Measurements from ENCODE around the gene MRPL44. TPM values are rescaled to one million over a fixed set of nuclear protein-coding genes. Genes with fewer than 3 reads are reported as not detected.

Gene MRPL44
- polyA plus RNA-seq, 1 experiment: 24.3 TPM

DNA sequence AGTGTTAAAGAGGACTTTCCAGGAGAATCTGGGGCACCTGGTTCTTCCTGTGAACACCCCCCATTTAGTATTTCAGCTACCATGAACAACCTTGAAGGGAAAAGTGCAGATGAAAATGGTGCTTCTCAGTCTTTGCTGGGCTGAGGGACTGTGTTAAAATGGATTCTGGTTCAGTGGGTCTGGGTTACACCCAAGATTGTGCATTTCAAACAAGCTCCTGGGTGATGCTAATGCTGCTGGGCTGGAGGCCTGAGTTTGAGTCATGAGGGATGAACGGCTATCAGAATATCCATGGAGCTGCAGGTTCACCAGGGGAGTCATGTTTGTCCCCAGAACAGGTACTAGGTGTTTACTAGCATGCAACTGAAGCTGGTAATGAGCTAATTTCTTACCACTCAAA is 24.0 kb downstream of the MRPL44 start:
- TF ChIP-seq, protein P1, sequence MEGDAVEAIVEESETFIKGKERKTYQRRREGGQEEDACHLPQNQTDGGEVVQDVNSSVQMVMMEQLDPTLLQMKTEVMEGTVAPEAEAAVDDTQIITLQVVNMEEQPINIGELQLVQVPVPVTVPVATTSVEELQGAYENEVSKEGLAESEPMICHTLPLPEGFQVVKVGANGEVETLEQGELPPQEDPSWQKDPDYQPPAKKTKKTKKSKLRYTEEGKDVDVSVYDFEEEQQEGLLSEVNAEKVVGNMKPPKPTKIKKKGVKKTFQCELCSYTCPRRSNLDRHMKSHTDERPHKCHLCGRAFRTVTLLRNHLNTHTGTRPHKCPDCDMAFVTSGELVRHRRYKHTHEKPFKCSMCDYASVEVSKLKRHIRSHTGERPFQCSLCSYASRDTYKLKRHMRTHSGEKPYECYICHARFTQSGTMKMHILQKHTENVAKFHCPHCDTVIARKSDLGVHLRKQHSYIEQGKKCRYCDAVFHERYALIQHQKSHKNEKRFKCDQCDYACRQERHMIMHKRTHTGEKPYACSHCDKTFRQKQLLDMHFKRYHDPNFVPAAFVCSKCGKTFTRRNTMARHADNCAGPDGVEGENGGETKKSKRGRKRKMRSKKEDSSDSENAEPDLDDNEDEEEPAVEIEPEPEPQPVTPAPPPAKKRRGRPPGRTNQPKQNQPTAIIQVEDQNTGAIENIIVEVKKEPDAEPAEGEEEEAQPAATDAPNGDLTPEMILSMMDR (IDR thresholded peaks at IDR 0.05; ENCODE audit: low read depth, low read length): no peak
- POLR2A ChIA-PET: no interaction called here
- CTCF ChIA-PET: interaction anchor here (1.4 to 3.9 kb wide), 3 partner anchors 11 to 304 kb away, joined by 5 to 45 read pairs (median 16); no protein-coding TSS in a partner anchor

DNA sequence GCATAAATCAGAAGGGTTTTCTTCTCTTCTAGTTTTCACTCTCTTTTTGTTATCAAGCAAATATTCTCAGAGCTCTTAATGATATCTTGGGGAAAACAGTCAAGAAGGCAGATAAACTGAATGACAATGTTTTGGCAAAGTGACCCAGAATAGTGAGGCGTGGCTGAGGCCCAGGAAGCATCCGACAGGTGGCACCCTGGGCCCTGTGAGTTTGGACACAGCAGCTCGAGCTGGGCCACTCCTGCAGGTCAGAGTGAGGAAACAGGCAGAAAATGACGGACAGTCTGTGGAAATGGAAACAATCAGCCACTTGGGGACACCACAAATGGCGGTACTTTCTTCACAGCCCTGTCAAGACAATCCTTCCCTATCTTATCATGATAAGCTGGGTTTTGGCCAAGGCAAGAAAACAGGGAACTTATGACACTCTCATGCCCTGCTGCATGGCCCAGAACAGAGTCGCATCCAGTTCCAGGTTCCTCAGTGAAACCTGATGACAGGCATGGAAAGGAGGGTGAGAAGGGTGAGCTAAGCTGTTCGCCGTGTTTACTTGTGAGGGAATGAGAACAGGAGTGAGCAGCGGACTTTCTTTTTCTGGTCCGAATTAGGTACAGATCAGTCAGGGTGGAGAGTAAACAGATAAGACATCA is 32.1 kb downstream of the MRPL44 start:
- Histone ChIP-seq H3K27ac (ENCODE audit: low read depth, low read length) (no peak overlapping the region), H3K4me3 (ENCODE audit: low read depth, low read length) (no peak overlapping the region), H3K9me3 (ENCODE audit: control insufficient read depth, insufficient read depth, low read length) (no peaks in the 10 kb centered on the region), H3K27me3 (ENCODE audit: control insufficient read depth, insufficient read depth, low read length) (no peaks in the 10 kb centered on the region)
- TF ChIP-seq, protein P1 (IDR thresholded peaks at IDR 0.05; ENCODE audit: low read depth, low read length): no peak
- ChIA-PET POLR2A (no interaction called here), CTCF (interaction anchor here (2.9 to 6.7 kb wide), 2 partner anchors 17 to 294 kb away, joined by 19 to 137 read pairs; no protein-coding TSS in a partner anchor)
- no peak for DNase-seq (ENCODE audit: low read depth, low spot score)

More for the DNA sequence above, 24.0 kb downstream of the MRPL44 start:
- Histone ChIP-seq H3K27me3 (ENCODE audit: control insufficient read depth, insufficient read depth, low read length) (no peaks in the 10 kb centered on the region), H3K9me3 (ENCODE audit: control insufficient read depth, insufficient read depth, low read length) (no peaks in the 10 kb centered on the region), H3K4me3 (ENCODE audit: low read depth, low read length) (no peak overlapping the region), H3K27ac (ENCODE audit: low read depth, low read length) (no peak overlapping the region)
- DNase-seq (ENCODE audit: low read depth, low spot score): no peak

DNA sequence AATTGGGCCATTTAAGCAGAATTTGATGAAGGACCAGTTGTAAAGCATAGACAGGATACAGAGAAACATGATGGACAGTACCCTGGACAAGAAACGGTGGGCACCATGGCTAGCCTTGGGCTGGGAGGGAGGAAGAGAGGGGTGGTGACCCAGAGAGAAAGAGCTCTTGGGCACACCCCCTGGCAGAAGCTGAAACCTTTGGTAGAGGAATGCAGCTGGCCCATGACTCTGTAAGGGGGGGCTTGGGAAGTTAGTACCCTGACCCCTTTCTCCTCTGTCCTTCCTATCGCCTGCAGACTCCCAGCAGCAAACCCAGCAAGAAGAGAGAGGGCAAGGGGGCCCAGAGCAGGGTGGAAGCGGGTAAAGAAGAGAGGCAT is 32.6 kb downstream of the MRPL44 start:
- POLR2A ChIA-PET: no interaction called here
- TF ChIP-seq, protein P1 (IDR thresholded peaks at IDR 0.05; ENCODE audit: low read depth, low read length): no peak
- no peak overlapping the region for H3K4me3 ChIP-seq (ENCODE audit: low read depth, low read length)
- DNase-seq (ENCODE audit: low read depth, low spot score): no peak
- no peak overlapping the region for H3K27ac ChIP-seq (ENCODE audit: low read depth, low read length)
- H3K9me3 ChIP-seq (ENCODE audit: control insufficient read depth, insufficient read depth, low read length): no peaks in the 10 kb centered on the region
- no peaks in the 10 kb centered on the region for H3K27me3 ChIP-seq (ENCODE audit: control insufficient read depth, insufficient read depth, low read length)
- CTCF ChIA-PET: interaction anchor here (2.9 to 6.7 kb wide), 2 partner anchors 18 to 294 kb away, joined by 19 to 137 read pairs; no protein-coding TSS in a partner anchor

DNA sequence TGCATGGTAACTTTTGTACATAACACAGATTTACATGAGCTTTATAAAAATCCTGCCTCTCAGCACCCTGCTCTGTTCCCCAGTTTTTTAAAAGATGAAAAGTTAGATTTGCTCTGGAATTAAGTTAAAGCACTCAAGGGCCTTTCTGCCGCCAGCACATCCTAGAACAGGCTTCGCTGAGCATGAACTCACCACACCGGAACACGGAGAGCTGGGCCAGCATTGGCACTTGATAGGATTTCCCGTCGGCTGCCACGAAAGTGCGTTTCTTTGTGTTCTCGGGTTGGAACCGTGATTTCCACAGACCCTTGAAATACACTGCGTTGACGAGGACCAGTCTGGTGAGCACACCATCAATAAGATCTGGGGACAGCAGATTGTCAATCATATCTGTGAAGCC is 34.3 kb downstream of the MRPL44 start:
- H3K27me3 ChIP-seq (ENCODE audit: control insufficient read depth, insufficient read depth, low read length): no peaks in the 10 kb centered on the region

More for the DNA sequence above, 34.3 kb downstream of the MRPL44 start:
- no peak for DNase-seq (ENCODE audit: low read depth, low spot score)
- TF ChIP-seq, protein P1 (IDR thresholded peaks at IDR 0.05; ENCODE audit: low read depth, low read length): no peak
- ChIA-PET POLR2A (no interaction called here), CTCF (interaction anchor here (0.7 to 7.4 kb wide), 4 partner anchors 13 to 296 kb away, joined by 3 to 477 read pairs (median 84); no protein-coding TSS in a partner anchor)
- no peak overlapping the region for H3K27ac ChIP-seq (ENCODE audit: low read depth, low read length)
- no peak overlapping the region for H3K4me3 ChIP-seq (ENCODE audit: low read depth, low read length)
- H3K9me3 ChIP-seq (ENCODE audit: control insufficient read depth, insufficient read depth, low read length): no peaks in the 10 kb centered on the region

Measured in AG04450 (cell line).